ENCODE measurements around the gene FAM174B. TPM values are rescaled to one million over a fixed set of nuclear protein-coding genes. Genes with fewer than 3 reads are reported as not detected.

The FAM174B gene
- total and polyA plus RNA-seq, 2 experiments from 2014 or later = 17.8 to 34.9 TPM

DNA sequence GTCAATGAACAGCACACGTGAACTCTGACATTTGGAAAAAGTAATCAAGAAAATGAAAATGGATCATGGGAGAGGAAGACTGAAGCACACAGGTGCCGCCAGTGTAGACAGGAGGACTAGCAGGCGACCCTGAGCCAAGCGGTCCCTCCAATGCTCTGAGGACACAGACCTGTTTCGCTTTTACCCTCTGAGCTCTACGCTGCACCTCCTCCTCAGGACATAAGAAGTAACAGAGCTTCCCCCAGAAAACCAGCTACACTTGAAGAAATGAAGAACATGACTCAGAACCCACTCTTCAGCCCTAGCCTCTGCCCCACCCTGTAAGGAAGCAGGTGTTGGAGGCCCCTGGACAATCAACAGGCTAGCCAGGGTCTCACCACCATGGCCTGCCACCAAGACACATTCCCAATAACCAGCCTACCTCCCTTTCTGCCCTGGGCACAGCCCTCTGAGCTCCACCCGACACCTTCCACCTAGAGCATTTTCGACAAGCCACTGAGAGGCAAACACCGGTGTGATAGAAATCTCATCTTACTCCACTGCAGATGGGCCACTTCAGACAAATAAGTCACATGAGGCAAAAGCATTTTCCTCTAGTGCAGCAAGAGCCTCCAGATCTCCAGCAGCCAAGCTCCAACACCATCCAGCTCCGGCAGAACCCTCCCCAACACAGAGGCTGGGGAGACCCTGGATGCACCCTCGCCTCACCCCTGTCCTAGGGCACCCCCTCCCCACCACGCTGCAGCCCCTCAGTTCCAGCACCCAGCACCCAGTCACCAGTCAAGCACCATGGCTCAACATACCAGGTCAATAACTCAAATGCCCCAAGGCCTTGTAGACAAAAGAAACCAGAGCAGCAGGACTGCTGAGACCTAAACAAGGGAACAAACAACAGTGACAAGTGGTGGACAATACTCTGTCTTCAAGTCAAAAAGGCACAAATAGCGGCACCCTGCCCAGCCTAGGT, 11.4 kb downstream of the FAM174B start:
- TF ChIP-seq, protein P1, sequence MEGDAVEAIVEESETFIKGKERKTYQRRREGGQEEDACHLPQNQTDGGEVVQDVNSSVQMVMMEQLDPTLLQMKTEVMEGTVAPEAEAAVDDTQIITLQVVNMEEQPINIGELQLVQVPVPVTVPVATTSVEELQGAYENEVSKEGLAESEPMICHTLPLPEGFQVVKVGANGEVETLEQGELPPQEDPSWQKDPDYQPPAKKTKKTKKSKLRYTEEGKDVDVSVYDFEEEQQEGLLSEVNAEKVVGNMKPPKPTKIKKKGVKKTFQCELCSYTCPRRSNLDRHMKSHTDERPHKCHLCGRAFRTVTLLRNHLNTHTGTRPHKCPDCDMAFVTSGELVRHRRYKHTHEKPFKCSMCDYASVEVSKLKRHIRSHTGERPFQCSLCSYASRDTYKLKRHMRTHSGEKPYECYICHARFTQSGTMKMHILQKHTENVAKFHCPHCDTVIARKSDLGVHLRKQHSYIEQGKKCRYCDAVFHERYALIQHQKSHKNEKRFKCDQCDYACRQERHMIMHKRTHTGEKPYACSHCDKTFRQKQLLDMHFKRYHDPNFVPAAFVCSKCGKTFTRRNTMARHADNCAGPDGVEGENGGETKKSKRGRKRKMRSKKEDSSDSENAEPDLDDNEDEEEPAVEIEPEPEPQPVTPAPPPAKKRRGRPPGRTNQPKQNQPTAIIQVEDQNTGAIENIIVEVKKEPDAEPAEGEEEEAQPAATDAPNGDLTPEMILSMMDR (IDR thresholded peaks at IDR 0.05; ENCODE audit: poor library complexity) = no peak
- TF ChIP-seq EZH2 (IDR thresholded peaks at IDR 0.05; ENCODE audit: borderline replicate concordance) (no peak), EZH2phosphoT487 (IDR thresholded peaks at IDR 0.05; ENCODE audit: low read depth, severe bottlenecking, unreplicated experiment) (no peak)
- Histone ChIP-seq H3K4me3 (no peak overlapping the region), H2AFZ (no peak overlapping the region), H3K27ac (peak overlapping the region; percentile 37), H3K9me3 (ENCODE audit: low read depth) (no peaks in the 10 kb centered on the region), H3K27me3 (no peaks in the 10 kb centered on the region), H4K20me1 (ENCODE audit: insufficient read depth, poor library complexity, severe bottlenecking) (no peaks in the 10 kb centered on the region), H3K4me2 (no peak overlapping the region), H3K9me2 (replicated peaks; ENCODE audit: insufficient read depth) (no peaks in the 10 kb centered on the region), H3K79me2 (peaks cover 80% of the 10 kb centered on the region), H3K36me3 (replicated peaks; ENCODE audit: insufficient read depth, low read depth) (no peaks in the 10 kb centered on the region), H3K4me1 (ENCODE audit: insufficient read depth) (peaks cover 30% of the 10 kb centered on the region)
- no peak for DNase-seq (ENCODE audit: low spot score)
- 93% methylated on average over 13 of the region's 13 CpGs for WGBS (ENCODE audit: low lambda C conversion rate, missing lambda C conversion rate)

GRCh38 chr15:92638709-92639365, 16.7 kb downstream of the FAM174B start:
- Histone ChIP-seq H4K20me1 (ENCODE audit: insufficient read depth, poor library complexity, severe bottlenecking) (no peaks in the 10 kb centered on the region), H3K4me3 (no peak overlapping the region), H3K4me2 (peak overlapping the region; percentile 23), H3K4me1 (ENCODE audit: insufficient read depth) (peaks cover 24% of the 10 kb centered on the region), H3K27ac (peak overlapping the region; percentile 95), H3K79me2 (peaks cover 77% of the 10 kb centered on the region), H2AFZ (no peak overlapping the region), H3K27me3 (no peaks in the 10 kb centered on the region), H3K9me3 (ENCODE audit: low read depth) (no peaks in the 10 kb centered on the region), H3K9me2 (replicated peaks; ENCODE audit: insufficient read depth) (no peaks in the 10 kb centered on the region), H3K36me3 (replicated peaks; ENCODE audit: insufficient read depth, low read depth) (no peaks in the 10 kb centered on the region)
- TF ChIP-seq, protein P1 (IDR thresholded peaks at IDR 0.05; ENCODE audit: poor library complexity) = no peak
- TF ChIP-seq EZH2phosphoT487 (IDR thresholded peaks at IDR 0.05; ENCODE audit: low read depth, severe bottlenecking, unreplicated experiment) (no peak), EZH2 (IDR thresholded peaks at IDR 0.05; ENCODE audit: borderline replicate concordance) (no peak)
- DNase-seq (ENCODE audit: low spot score) = no peak
- 87% methylated on average over 15 of the region's 15 CpGs for WGBS (ENCODE audit: low lambda C conversion rate, missing lambda C conversion rate)

DNA sequence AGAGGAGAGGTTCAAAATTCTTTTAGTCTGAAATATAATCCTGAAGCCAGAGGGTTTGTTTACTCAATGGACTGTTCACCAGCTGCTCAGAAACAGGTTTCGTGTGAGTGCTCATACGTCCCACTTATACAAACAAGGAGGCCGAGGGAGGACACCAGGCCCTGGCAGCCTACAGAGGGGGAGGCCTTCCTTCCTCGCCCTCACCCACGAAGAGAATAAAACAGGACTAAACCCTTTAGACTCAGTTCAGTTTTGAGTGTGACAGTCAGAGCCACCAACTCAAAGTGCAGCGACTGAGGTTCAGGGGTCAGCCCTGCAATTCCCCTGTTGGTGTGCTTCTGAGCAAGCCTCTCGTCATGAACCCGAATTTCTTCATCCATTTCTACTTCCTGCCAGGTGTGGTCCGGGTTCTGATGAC, 17.3 kb downstream of the FAM174B start:
- H3K9me2 ChIP-seq (replicated peaks; ENCODE audit: insufficient read depth) = no peaks in the 10 kb centered on the region
- peaks cover 20% of the 10 kb centered on the region for H3K4me1 ChIP-seq (ENCODE audit: insufficient read depth)
- no peaks in the 10 kb centered on the region for H3K9me3 ChIP-seq (ENCODE audit: low read depth)
- no peaks in the 10 kb centered on the region for H4K20me1 ChIP-seq (ENCODE audit: insufficient read depth, poor library complexity, severe bottlenecking)
- no peaks in the 10 kb centered on the region for H3K36me3 ChIP-seq (replicated peaks; ENCODE audit: insufficient read depth, low read depth)
- TF ChIP-seq, protein P1 (IDR thresholded peaks at IDR 0.05; ENCODE audit: poor library complexity) = no peak
- TF ChIP-seq EZH2phosphoT487 (IDR thresholded peaks at IDR 0.05; ENCODE audit: low read depth, severe bottlenecking, unreplicated experiment) (no peak), EZH2 (IDR thresholded peaks at IDR 0.05; ENCODE audit: borderline replicate concordance) (no peak)
- peaks cover 75% of the 10 kb centered on the region for H3K79me2 ChIP-seq
- DNase-seq (ENCODE audit: low spot score) = peak; percentile 73
- WGBS (ENCODE audit: low lambda C conversion rate, missing lambda C conversion rate) = 48% methylated on average over 9 of the region's 9 CpGs
- no peaks in the 10 kb centered on the region for H3K27me3 ChIP-seq
- H2AFZ ChIP-seq = no peak overlapping the region
- peak overlapping the region; percentile 95 for H3K27ac ChIP-seq
- no peak overlapping the region for H3K4me3 ChIP-seq
- H3K4me2 ChIP-seq = peak overlapping the region; percentile 23
